Natural killer cell (primary cell): ENCODE measurements around the gene CSNK2A1. TPM values are rescaled to one million over a fixed set of nuclear protein-coding genes. Genes with fewer than 3 reads are reported as not detected.

ENCODE experiments used
- ATAC-seq, 3 donors: fragments of 150-1000 bp in 2 of 3; fragments of 200-7000 bp in 1 of 3; cut with Tn5 transposase; 1 replicate in 1 of 3; 2 replicates in 2 of 3; pipeline ENCODE4 v1.10.0; 2021; ENCODE audit warnings: mild to moderate bottlenecking in 2 of 3, moderate library complexity in 2 of 3
- DNase-seq, 2 donors: peaks; one replicate each; pipeline versions ENCODE4 v3.0.0 to v3.0.0-alpha.2; 2013 to 2021; ENCODE audit warnings: mixed read lengths in 1 of 2
- H3K27ac ChIP-seq: one replicate; pipeline ENCODE4 v1.5.1; 2013; ENCODE audit warnings: mild to moderate bottlenecking, low read length
- H3K27me3 ChIP-seq: one replicate; pipeline ENCODE4 v1.6.1; 2013; ENCODE audit warnings: low read length; ENCODE audit not compliant: control insufficient read depth, insufficient read depth
- H3K36me3 ChIP-seq: one replicate; pipeline ENCODE4 v1.6.1; 2013; ENCODE audit warnings: low read length; ENCODE audit not compliant: control insufficient read depth, insufficient read depth
- H3K4me1 ChIP-seq: one replicate; pipeline ENCODE4 v1.6.1; 2013; ENCODE audit warnings: low read length; ENCODE audit not compliant: control insufficient read depth, insufficient read depth
- H3K4me3 ChIP-seq: one replicate; pipeline ENCODE4 v1.5.1; 2013; ENCODE audit warnings: low read length
- H3K9me3 ChIP-seq: one replicate; pipeline ENCODE4 v1.6.1; 2013; ENCODE audit warnings: low read length; ENCODE audit not compliant: control insufficient read depth, insufficient read depth
- H3K27ac Mint-ChIP-seq, 2 donors: one replicate each; pipeline ENCODE4 v1.8.0; 2022; ENCODE audit warnings: mild to moderate bottlenecking in 2 of 2, mixed read lengths in 2 of 2, moderate library complexity in 1 of 2
- H3K27me3 Mint-ChIP-seq, 2 donors: one replicate each; pipeline ENCODE4 v1.8.0; 2022; ENCODE audit warnings: low read depth in 2 of 2, mixed read lengths in 2 of 2
- H3K36me3 Mint-ChIP-seq: one replicate; pipeline ENCODE4 v1.8.0; 2022; ENCODE audit warnings: mixed read lengths
- H3K4me1 Mint-ChIP-seq, 2 donors: one replicate each; pipeline ENCODE4 v1.8.0; 2022; ENCODE audit warnings: mixed read lengths in 2 of 2
- H3K4me3 Mint-ChIP-seq: one replicate; pipeline ENCODE4 v1.8.0; 2022; ENCODE audit warnings: mild to moderate bottlenecking, moderate library complexity, mixed read lengths
- H3K9me3 Mint-ChIP-seq, 2 donors: one replicate each; pipeline ENCODE4 v1.8.0; 2022; ENCODE audit warnings: mixed read lengths in 2 of 2
- WGBS: methylation state at CpG from one replicate; pipeline ENCODE4 v1.1.7; 2013; ENCODE audit warnings: missing lambda C conversion rate; ENCODE audit not compliant: insufficient coverage; 5-methylcytosine and 5-hydroxymethylcytosine counted together
- intact Hi-C: fragments of 100-400 bp; cut with micrococcal nuclease; formaldehyde crosslinking; loops from one replicate; pipeline ENCODE4 v1.14.2; 2022
- total RNA-seq, 4 donors: library from RNA; stranded (reverse); fragments of 120-200 nt in 1 of 4; gene quantifications; one replicate each; pipeline versions ENCODE4 v1.2.3 to v1.2.4, GENCODE V29; 2013 to 2022
- TF ChIP-seq, protein P1 (sequence below): fragments of 200-600 bp; IDR thresholded peaks from one replicate; pipeline ENCODE4 v1.8.0; 2022; ENCODE audit warnings: antibody characterized with exemption

Gene CSNK2A1
- total RNA-seq, 3 donors from 2014 or later (not counting 1 experiment from before 2014, with no cell fraction given) = 88.8 to 92.6 (median 88.9) TPM

DNA sequence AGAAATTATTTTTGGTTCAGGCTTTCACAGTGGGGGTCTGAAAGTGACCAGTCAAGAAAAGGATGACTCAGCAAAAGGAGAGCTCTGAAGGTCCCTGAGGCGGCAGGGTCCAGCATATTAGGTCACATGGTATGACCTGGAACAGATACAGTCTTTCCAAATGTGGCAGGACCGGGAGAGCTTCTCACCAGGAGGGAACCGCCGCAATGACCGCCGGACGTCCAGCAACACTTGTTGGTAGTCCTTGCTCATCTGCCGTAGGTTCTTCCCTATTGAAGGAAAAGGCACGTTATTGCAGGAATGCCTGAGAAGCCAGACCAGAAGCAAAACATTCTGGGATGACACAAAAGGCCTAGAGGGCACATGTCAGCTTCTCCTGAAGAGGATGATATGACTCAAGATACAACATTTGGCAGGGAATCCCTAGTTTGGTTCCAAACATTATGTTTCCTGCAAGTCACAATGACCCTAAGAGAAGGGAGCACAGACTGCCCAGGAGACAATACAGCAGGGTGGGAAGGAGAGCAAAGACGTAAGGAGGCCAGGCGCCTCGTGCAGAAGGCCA lies 98.6 kb downstream of the CSNK2A1 start:
- H3K36me3 ChIP-seq = peaks cover 46% of the 10 kb centered on the region
- H3K27ac Mint-ChIP-seq = peak overlapping the region; percentile 25 to 38
- H3K4me3 ChIP-seq = no peak overlapping the region
- H3K9me3 ChIP-seq = no peaks in the 10 kb centered on the region
- no peaks in the 10 kb centered on the region for H3K27me3 ChIP-seq
- DNase-seq (no peak), ATAC-seq (no peak)
- H3K4me1 Mint-ChIP-seq = peaks cover 8 to 12% of the 10 kb centered on the region in 2 donors
- no peaks in the 10 kb centered on the region for H3K4me1 ChIP-seq
- H3K36me3 Mint-ChIP-seq = peaks cover 6% of the 10 kb centered on the region
- no peak overlapping the region for H3K4me3 Mint-ChIP-seq
- 94% methylated on average over 12 of the region's 12 CpGs for WGBS
- TF ChIP-seq, protein P1, sequence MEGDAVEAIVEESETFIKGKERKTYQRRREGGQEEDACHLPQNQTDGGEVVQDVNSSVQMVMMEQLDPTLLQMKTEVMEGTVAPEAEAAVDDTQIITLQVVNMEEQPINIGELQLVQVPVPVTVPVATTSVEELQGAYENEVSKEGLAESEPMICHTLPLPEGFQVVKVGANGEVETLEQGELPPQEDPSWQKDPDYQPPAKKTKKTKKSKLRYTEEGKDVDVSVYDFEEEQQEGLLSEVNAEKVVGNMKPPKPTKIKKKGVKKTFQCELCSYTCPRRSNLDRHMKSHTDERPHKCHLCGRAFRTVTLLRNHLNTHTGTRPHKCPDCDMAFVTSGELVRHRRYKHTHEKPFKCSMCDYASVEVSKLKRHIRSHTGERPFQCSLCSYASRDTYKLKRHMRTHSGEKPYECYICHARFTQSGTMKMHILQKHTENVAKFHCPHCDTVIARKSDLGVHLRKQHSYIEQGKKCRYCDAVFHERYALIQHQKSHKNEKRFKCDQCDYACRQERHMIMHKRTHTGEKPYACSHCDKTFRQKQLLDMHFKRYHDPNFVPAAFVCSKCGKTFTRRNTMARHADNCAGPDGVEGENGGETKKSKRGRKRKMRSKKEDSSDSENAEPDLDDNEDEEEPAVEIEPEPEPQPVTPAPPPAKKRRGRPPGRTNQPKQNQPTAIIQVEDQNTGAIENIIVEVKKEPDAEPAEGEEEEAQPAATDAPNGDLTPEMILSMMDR = no peak
- H3K9me3 Mint-ChIP-seq = no peaks in the 10 kb centered on the region
- no peaks in the 10 kb centered on the region for H3K27me3 Mint-ChIP-seq
- intact Hi-C loops = no loop called here
- no peak overlapping the region for H3K27ac ChIP-seq

DNA sequence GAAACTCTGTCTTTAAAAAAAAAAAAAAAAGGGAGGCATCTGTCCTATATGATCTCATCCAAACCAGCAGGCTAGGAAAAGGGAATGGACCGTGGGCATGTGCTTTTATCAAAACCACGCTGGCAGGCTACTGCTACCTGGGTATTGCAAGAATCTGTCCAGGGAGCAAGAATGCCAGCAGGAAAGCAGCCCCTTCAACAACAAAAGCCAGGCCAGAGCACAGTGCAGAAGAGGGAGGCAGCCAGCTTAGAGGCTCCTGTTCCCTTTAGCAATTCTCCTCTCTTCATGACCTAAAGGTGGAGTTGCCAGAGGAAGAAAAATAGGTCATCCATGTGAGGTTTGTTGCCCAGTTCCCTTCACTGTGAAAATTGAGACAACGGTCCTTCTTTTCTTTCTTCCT lies 99.5 kb downstream of the CSNK2A1 start:
- Histone ChIP-seq H3K27ac (no peak overlapping the region), H3K27me3 (no peaks in the 10 kb centered on the region), H3K9me3 (no peaks in the 10 kb centered on the region), H3K4me3 (no peak overlapping the region), H3K36me3 (peaks cover 48% of the 10 kb centered on the region), H3K4me1 (peaks cover 6% of the 10 kb centered on the region)
- Mint-ChIP-seq H3K4me3 (no peak overlapping the region), H3K9me3 (no peaks in the 10 kb centered on the region), H3K27me3 (no peaks in the 10 kb centered on the region), H3K4me1 (peaks cover 11 to 21% of the 10 kb centered on the region in 2 donors), H3K27ac (no peak overlapping the region), H3K36me3 (peaks cover 6% of the 10 kb centered on the region)
- DNase-seq = no peak
- 100% methylated on average over 2 of the region's 3 CpGs for WGBS
- TF ChIP-seq, protein P1 = no peak
- ATAC-seq = no peak
- intact Hi-C loops = no loop called here

DNA sequence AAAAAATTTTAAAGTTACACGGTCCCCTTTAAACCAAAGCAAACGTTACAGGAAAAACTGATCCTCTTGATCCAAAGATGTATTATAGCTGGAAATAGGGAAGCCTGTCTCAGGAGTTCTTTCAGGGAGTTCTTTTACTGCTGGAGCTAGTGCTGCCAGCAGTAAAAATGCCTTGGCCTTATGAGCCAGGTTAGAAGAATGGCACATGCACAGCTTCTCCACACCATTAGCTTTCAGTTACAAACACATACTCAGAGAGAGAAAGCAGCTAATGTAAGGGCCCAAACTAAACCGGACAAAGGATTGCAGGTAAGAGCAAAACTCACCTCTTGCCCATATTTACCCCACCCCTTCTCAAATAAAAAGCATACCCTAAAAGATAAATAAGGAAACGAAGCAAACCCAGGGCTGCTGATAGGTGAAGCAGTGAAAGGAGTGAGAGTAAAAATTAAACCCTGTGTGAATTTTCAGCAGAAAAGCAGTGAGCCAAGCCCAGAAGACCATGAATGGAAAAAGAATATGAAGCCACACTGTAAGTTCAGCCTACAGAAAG lies 100.3 kb downstream of the CSNK2A1 start:
- peaks cover 15% of the 10 kb centered on the region for H3K4me1 ChIP-seq
- H3K4me3 Mint-ChIP-seq = no peak overlapping the region
- no peak overlapping the region for H3K27ac Mint-ChIP-seq
- peaks cover 6% of the 10 kb centered on the region for H3K36me3 Mint-ChIP-seq
- H3K4me1 Mint-ChIP-seq = peaks cover 19 to 29% of the 10 kb centered on the region in 2 donors
- ATAC-seq (no peak), DNase-seq (no peak)
- H3K27me3 Mint-ChIP-seq = no peaks in the 10 kb centered on the region
- no peak overlapping the region for H3K4me3 ChIP-seq
- TF ChIP-seq, protein P1 = no peak
- intact Hi-C loops = no loop called here
- peaks cover 48% of the 10 kb centered on the region for H3K36me3 ChIP-seq
- WGBS = 94% methylated on average over 4 of the region's 4 CpGs
- H3K9me3 ChIP-seq = no peaks in the 10 kb centered on the region
- no peaks in the 10 kb centered on the region for H3K9me3 Mint-ChIP-seq
- H3K27ac ChIP-seq = no peak overlapping the region
- H3K27me3 ChIP-seq = no peaks in the 10 kb centered on the region

- H3K4me3 ChIP-seq = no peak overlapping the region
- WGBS = 97% methylated on average over 13 of the region's 13 CpGs
- H3K27me3 ChIP-seq = no peaks in the 10 kb centered on the region
- H3K27ac Mint-ChIP-seq = no peak overlapping the region
- H3K36me3 ChIP-seq = peaks cover 52% of the 10 kb centered on the region
- DNase-seq (no peak), ATAC-seq (no peak)
- H3K27me3 Mint-ChIP-seq = no peaks in the 10 kb centered on the region
- no peak overlapping the region for H3K4me3 Mint-ChIP-seq
- intact Hi-C loops = no loop called here
- TF ChIP-seq, protein P1 = no peak
- H3K4me1 ChIP-seq = peaks cover 41% of the 10 kb centered on the region
- peaks cover 6% of the 10 kb centered on the region for H3K36me3 Mint-ChIP-seq
- H3K9me3 Mint-ChIP-seq = no peaks in the 10 kb centered on the region
- H3K4me1 Mint-ChIP-seq = peaks cover 37 to 46% of the 10 kb centered on the region in 2 donors
- no peak overlapping the region for H3K27ac ChIP-seq
- no peaks in the 10 kb centered on the region for H3K9me3 ChIP-seq
Measured at GRCh38 chr20:440636-441035, 103.0 kb downstream of the CSNK2A1 start.
